Loucy (cell line): Measurements from ENCODE around the gene SPINT1.

Experiments used
- CTCF ChIP-seq: fragments of 200-600 bp; sonication (generic); conservative IDR thresholded peaks from 2 replicates; pipeline ENCODE4 v1.5.1; 2014; ENCODE audit warnings: mild to moderate bottlenecking, antibody characterized with exemption, low read length
- EZH2phosphoT487 ChIP-seq: fragments of 200-600 bp; IDR thresholded peaks from 2 replicates; pipeline ENCODE4 v1.6.1; 2018; ENCODE audit warnings: antibody characterized with exemption, mild to moderate bottlenecking, moderate library complexity, borderline replicate concordance

GRCh38 chr15:40855706-40856234 is 11.9 kb downstream of the SPINT1 start:
- no peak for TF ChIP-seq CTCF
- TF ChIP-seq EZH2phosphoT487, result no peak
